H9 (cell line): Measurements from ENCODE around the gene GLOD4. TPM values are rescaled to one million over a fixed set of nuclear protein-coding genes. Genes with fewer than 3 reads are reported as not detected.

Experiments used
- DNase-seq: peaks from one replicate; pipeline ENCODE4 v3.0.0-alpha.2; 2017
- H2AFZ ChIP-seq: one replicate; pipeline ENCODE4 v1.6.1; 2013; ENCODE audit warnings: mild to moderate bottlenecking, low read length, control low read depth, moderate library complexity
- H2AK5ac ChIP-seq: 2 replicates; pipeline ENCODE4 v1.6.1; 2013; ENCODE audit warnings: low read length, control low read depth, mixed read lengths; ENCODE audit not compliant: insufficient read length
- H2BK120ac ChIP-seq: one replicate; pipeline ENCODE4 v1.6.1; 2013; ENCODE audit warnings: low read depth, mild to moderate bottlenecking, low read length, control low read depth, inconsistent platforms; ENCODE audit not compliant: poor library complexity, severe bottlenecking
- H2BK12ac ChIP-seq: 2 replicates; pipeline ENCODE4 v1.6.1; 2013; ENCODE audit warnings: low read length, control low read depth, mixed read lengths, low read depth; ENCODE audit not compliant: insufficient read length
- H2BK15ac ChIP-seq: 2 replicates; pipeline ENCODE4 v1.6.1; 2013; ENCODE audit warnings: low read depth, low read length, control low read depth
- H2BK20ac ChIP-seq: one replicate; pipeline ENCODE4 v1.6.1; 2013; ENCODE audit warnings: low read depth, mild to moderate bottlenecking, low read length, control low read depth, inconsistent platforms; ENCODE audit not compliant: poor library complexity, severe bottlenecking
- H2BK5ac ChIP-seq: 2 replicates; pipeline ENCODE4 v1.6.1; 2013; ENCODE audit warnings: low read length, control low read depth, mixed read lengths; ENCODE audit not compliant: insufficient read length
- H3K14ac ChIP-seq: 2 replicates; pipeline ENCODE4 v1.6.1; 2013; ENCODE audit warnings: low read length, control low read depth; ENCODE audit not compliant: insufficient read depth
- H3K18ac ChIP-seq: 2 replicates; pipeline ENCODE4 v1.6.1; 2013; ENCODE audit warnings: low read depth, mild to moderate bottlenecking, mixed read lengths, low read length, control low read depth; ENCODE audit not compliant: insufficient read length
- H3K23ac ChIP-seq: 2 replicates; pipeline ENCODE4 v1.6.1; 2013; ENCODE audit warnings: low read length, control low read depth, mixed read lengths, low read depth; ENCODE audit not compliant: insufficient read length
- H3K23me2 ChIP-seq: 2 replicates; pipeline ENCODE4 v1.6.1; 2013; ENCODE audit warnings: low read depth, mild to moderate bottlenecking, mixed read lengths, low read length, control low read depth; ENCODE audit not compliant: insufficient read length, poor library complexity, severe bottlenecking
- H3K27ac ChIP-seq: 2 replicates; pipeline ENCODE4 v1.5.1; 2013; ENCODE audit warnings: low read length, control low read depth, mixed read lengths, low read depth; ENCODE audit not compliant: insufficient read length
- H3K27me3 ChIP-seq: 2 replicates; pipeline ENCODE4 v1.6.1; 2013; ENCODE audit warnings: low read length, control low read depth, inconsistent platforms; ENCODE audit not compliant: insufficient read depth
- H3K4ac ChIP-seq: 2 replicates; pipeline ENCODE4 v1.6.1; 2013; ENCODE audit warnings: low read depth, mild to moderate bottlenecking, control low read depth, inconsistent platforms, low read length, moderate library complexity
- H3K4me1 ChIP-seq: 2 replicates; pipeline ENCODE4 v1.6.1; 2013; ENCODE audit warnings: low read length, control low read depth, inconsistent platforms; ENCODE audit not compliant: insufficient read depth
- H3K4me2 ChIP-seq: 2 replicates; pipeline ENCODE4 v1.6.1; 2013; ENCODE audit warnings: low read length, control low read depth, mixed read lengths; ENCODE audit not compliant: insufficient read length, insufficient read depth
- H3K56ac ChIP-seq: 2 replicates; pipeline ENCODE4 v1.6.1; 2013; ENCODE audit warnings: low read depth, mild to moderate bottlenecking, mixed read lengths, low read length, control low read depth; ENCODE audit not compliant: insufficient read length
- H3K79me1 ChIP-seq: 2 replicates; pipeline ENCODE4 v1.6.1; 2013; ENCODE audit warnings: low read depth, mild to moderate bottlenecking, moderate library complexity, low read length, control low read depth, inconsistent platforms; ENCODE audit not compliant: insufficient read depth, poor library complexity, severe bottlenecking
- H3K79me2 ChIP-seq: 2 replicates; pipeline ENCODE4 v1.6.1; 2013; ENCODE audit warnings: low read length, control low read depth, inconsistent platforms; ENCODE audit not compliant: insufficient read depth
- H3K9ac ChIP-seq: 2 replicates; pipeline ENCODE4 v1.6.1; 2013; ENCODE audit warnings: low read length, control low read depth, mixed read lengths; ENCODE audit not compliant: insufficient read length; ENCODE audit errors: extremely low read depth
- H3K9me3 ChIP-seq: one replicate; pipeline ENCODE4 v1.6.1; 2013; ENCODE audit warnings: low read depth, low read length, inconsistent platforms; ENCODE audit not compliant: control insufficient read depth
- H3T11ph ChIP-seq: one replicate; pipeline ENCODE4 v1.6.1; 2013; ENCODE audit warnings: mild to moderate bottlenecking, low read length, control low read depth, inconsistent platforms
- H4K20me1 ChIP-seq: one replicate; pipeline ENCODE4 v1.6.1; 2013; ENCODE audit not compliant: control insufficient read depth, insufficient read length, insufficient read depth
- H4K5ac ChIP-seq: 2 replicates; pipeline ENCODE4 v1.6.1; 2013; ENCODE audit warnings: low read depth, mild to moderate bottlenecking, mixed read lengths, low read length, control low read depth; ENCODE audit not compliant: insufficient read length
- H4K8ac ChIP-seq: replicated peaks from 2 replicates; pipeline ENCODE4 v1.6.1; 2013; ENCODE audit warnings: low read length, control low read depth, mixed read lengths, low read depth; ENCODE audit not compliant: insufficient read length
- H4K91ac ChIP-seq: 2 replicates; pipeline ENCODE4 v1.6.1; 2013; ENCODE audit warnings: low read depth, mild to moderate bottlenecking, moderate library complexity, mixed read lengths, low read length, control low read depth; ENCODE audit not compliant: insufficient read length
- H3K27ac Mint-ChIP-seq, 3 experiments: 2 replicates in 2 of 3; 3 replicates in 1 of 3; pipeline ENCODE4 v1.8.0; 2020 to 2021; ENCODE audit warnings: mixed read lengths in 3 of 3, mild to moderate bottlenecking in 1 of 3, moderate library complexity in 1 of 3
- H3K27me3 Mint-ChIP-seq: 2 replicates; pipeline ENCODE4 v1.8.0; 2021; ENCODE audit warnings: low read depth, mild to moderate bottlenecking, moderate library complexity, mixed read lengths
- H3K36me3 Mint-ChIP-seq, 3 experiments: 2 replicates in 2 of 3; 3 replicates in 1 of 3; pipeline ENCODE4 v1.8.0; 2020 to 2021; ENCODE audit warnings: low read depth in 3 of 3, mixed read lengths in 3 of 3; ENCODE audit not compliant: insufficient read depth in 1 of 3
- H3K4me1 Mint-ChIP-seq, 2 experiments: 2 replicates each; pipeline ENCODE4 v1.8.0; 2020; ENCODE audit warnings: mixed read lengths in 2 of 2
- H3K4me3 Mint-ChIP-seq, 2 experiments: 2 replicates in 1 of 2; 3 replicates in 1 of 2; pipeline ENCODE4 v1.8.0; 2020 to 2021; ENCODE audit warnings: mild to moderate bottlenecking in 2 of 2, mixed read lengths in 2 of 2, moderate library complexity in 1 of 2
- H3K9me3 Mint-ChIP-seq, 2 experiments: 2 replicates in 1 of 2; 3 replicates in 1 of 2; pipeline ENCODE4 v1.8.0; 2020; ENCODE audit warnings: mild to moderate bottlenecking in 2 of 2, mixed read lengths in 2 of 2, moderate library complexity in 1 of 2
- CTCF ChIP-seq: fragments of 200-600 bp; sonication (generic); conservative IDR thresholded peaks from 3 replicates; pipeline ENCODE4 v1.8.0; 2021; ENCODE audit warnings: antibody characterized with exemption, mild to moderate bottlenecking
- WGBS: extraction: QIAGEN DNeasy Blood & Tissue Kit; methylation state at CpG from one replicate; pipeline ENCODE4 v1.1.7; 2013; ENCODE audit warnings: missing lambda C conversion rate, low lambda C conversion rate, mixed read lengths; ENCODE audit not compliant: insufficient read length; ENCODE audit errors: extremely low coverage; 5-methylcytosine and 5-hydroxymethylcytosine counted together
- total RNA-seq: library from RNA; stranded (reverse); gene quantifications from 2 replicates; pipeline ENCODE4 v1.2.1, GENCODE V29; 2021

The GLOD4 gene
- total RNA-seq, 1 experiment from 2014 or later, result 106 TPM

- WGBS, result no CpG with 5 or more reads among the region's 9 CpGs
- Mint-ChIP-seq H3K36me3 (peaks cover 19 to 60% (median 58%) of the 10 kb centered on the region in 3 experiments; a peak in 6 of 7 replicates), H3K9me3 (no peaks in the 10 kb centered on the region), H3K4me1 (peaks cover 10 to 24% of the 10 kb centered on the region in 2 experiments), H3K27me3 (no peaks in the 10 kb centered on the region; the same call in 1 of the 2 replicates), H3K4me3 (no peak overlapping the region), H3K27ac (peak overlapping the region in 1 of 3 experiments; percentile 86; a peak in 2 of 7 replicates)
- no peak overlapping the region for H2AK5ac ChIP-seq
- no peak overlapping the region for H2BK5ac ChIP-seq
- H3T11ph ChIP-seq, result no peak overlapping the region
- no peak overlapping the region for H2BK20ac ChIP-seq
- no peak overlapping the region for H3K23ac ChIP-seq
- no peaks in the 10 kb centered on the region for H3K79me2 ChIP-seq
- H3K18ac ChIP-seq, result no peak overlapping the region
- no peak overlapping the region for H3K9ac ChIP-seq
- H3K4me2 ChIP-seq, result no peak overlapping the region
- no peaks in the 10 kb centered on the region for H3K23me2 ChIP-seq
- no peak overlapping the region for H3K4ac ChIP-seq
- H4K5ac ChIP-seq, result no peak overlapping the region
- no peak overlapping the region for H3K27ac ChIP-seq
- no peaks in the 10 kb centered on the region for H4K20me1 ChIP-seq
- H2BK12ac ChIP-seq, result no peak overlapping the region
- H3K79me1 ChIP-seq, result no peaks in the 10 kb centered on the region
- no peak overlapping the region for H4K8ac ChIP-seq
- H3K4me1 ChIP-seq, result no peaks in the 10 kb centered on the region
- DNase-seq, result no peak
- H4K91ac ChIP-seq, result no peak overlapping the region
- no peaks in the 10 kb centered on the region for H3K9me3 ChIP-seq
- no peaks in the 10 kb centered on the region for H3K27me3 ChIP-seq
- H2BK120ac ChIP-seq, result no peak overlapping the region
- H2AFZ ChIP-seq, result no peak overlapping the region
- no peak overlapping the region for H2BK15ac ChIP-seq
- peak; percentile 23; the same call in 1 of the 3 replicates for TF ChIP-seq CTCF
- H3K56ac ChIP-seq, result no peak overlapping the region
- H3K14ac ChIP-seq, result no peak overlapping the region
Observed at GRCh38 chr17:792277-792676, 10.2 kb upstream of the GLOD4 start.
